ENCODE results near the gene CD82. TPM values are rescaled to one million over a fixed set of nuclear protein-coding genes. Genes with fewer than 3 reads are reported as not detected.

The CD82 gene
- polyA plus RNA-seq, 1 of the 3 experiments (the other 2 are of a cell fraction): 39.2 TPM

DNA sequence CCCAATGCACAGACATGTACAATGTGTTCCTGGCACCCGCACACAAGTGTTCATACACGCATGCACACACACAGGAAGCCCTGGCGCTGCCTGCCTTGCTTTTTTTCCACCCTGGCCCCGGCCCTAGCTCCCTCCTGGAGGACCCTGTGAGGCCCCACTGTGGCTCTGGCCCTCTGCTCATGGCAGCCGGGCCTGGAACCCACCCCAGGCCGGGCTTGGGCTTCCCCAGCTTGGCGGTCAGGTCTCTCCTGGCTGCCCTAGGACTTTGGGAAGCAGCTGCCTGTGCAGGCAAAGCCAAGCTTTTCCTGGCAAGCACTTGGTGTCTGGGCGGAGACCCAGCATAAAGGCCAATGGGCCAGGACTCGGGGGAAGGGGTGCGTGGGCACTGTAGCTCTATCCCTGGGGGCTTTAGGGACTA is 30.5 kb downstream of the CD82 start (continued):
- TF ChIP-seq, protein P1, sequence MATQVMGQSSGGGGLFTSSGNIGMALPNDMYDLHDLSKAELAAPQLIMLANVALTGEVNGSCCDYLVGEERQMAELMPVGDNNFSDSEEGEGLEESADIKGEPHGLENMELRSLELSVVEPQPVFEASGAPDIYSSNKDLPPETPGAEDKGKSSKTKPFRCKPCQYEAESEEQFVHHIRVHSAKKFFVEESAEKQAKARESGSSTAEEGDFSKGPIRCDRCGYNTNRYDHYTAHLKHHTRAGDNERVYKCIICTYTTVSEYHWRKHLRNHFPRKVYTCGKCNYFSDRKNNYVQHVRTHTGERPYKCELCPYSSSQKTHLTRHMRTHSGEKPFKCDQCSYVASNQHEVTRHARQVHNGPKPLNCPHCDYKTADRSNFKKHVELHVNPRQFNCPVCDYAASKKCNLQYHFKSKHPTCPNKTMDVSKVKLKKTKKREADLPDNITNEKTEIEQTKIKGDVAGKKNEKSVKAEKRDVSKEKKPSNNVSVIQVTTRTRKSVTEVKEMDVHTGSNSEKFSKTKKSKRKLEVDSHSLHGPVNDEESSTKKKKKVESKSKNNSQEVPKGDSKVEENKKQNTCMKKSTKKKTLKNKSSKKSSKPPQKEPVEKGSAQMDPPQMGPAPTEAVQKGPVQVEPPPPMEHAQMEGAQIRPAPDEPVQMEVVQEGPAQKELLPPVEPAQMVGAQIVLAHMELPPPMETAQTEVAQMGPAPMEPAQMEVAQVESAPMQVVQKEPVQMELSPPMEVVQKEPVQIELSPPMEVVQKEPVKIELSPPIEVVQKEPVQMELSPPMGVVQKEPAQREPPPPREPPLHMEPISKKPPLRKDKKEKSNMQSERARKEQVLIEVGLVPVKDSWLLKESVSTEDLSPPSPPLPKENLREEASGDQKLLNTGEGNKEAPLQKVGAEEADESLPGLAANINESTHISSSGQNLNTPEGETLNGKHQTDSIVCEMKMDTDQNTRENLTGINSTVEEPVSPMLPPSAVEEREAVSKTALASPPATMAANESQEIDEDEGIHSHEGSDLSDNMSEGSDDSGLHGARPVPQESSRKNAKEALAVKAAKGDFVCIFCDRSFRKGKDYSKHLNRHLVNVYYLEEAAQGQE (IDR thresholded peaks at IDR 0.05; ENCODE audit: low read depth, low read length): no peak
- TF ChIP-seq MXI1 (IDR thresholded peaks at IDR 0.05; ENCODE audit: low read depth, low read length) (no peak), NFIC (IDR thresholded peaks at IDR 0.05; ENCODE audit: borderline replicate concordance) (no peak)
- TF ChIP-seq, protein P2, sequence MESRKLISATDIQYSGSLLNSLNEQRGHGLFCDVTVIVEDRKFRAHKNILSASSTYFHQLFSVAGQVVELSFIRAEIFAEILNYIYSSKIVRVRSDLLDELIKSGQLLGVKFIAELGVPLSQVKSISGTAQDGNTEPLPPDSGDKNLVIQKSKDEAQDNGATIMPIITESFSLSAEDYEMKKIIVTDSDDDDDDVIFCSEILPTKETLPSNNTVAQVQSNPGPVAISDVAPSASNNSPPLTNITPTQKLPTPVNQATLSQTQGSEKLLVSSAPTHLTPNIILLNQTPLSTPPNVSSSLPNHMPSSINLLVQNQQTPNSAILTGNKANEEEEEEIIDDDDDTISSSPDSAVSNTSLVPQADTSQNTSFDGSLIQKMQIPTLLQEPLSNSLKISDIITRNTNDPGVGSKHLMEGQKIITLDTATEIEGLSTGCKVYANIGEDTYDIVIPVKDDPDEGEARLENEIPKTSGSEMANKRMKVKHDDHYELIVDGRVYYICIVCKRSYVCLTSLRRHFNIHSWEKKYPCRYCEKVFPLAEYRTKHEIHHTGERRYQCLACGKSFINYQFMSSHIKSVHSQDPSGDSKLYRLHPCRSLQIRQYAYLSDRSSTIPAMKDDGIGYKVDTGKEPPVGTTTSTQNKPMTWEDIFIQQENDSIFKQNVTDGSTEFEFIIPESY (IDR thresholded peaks at IDR 0.05; ENCODE audit: borderline replicate concordance, low read depth): no peak

DNA sequence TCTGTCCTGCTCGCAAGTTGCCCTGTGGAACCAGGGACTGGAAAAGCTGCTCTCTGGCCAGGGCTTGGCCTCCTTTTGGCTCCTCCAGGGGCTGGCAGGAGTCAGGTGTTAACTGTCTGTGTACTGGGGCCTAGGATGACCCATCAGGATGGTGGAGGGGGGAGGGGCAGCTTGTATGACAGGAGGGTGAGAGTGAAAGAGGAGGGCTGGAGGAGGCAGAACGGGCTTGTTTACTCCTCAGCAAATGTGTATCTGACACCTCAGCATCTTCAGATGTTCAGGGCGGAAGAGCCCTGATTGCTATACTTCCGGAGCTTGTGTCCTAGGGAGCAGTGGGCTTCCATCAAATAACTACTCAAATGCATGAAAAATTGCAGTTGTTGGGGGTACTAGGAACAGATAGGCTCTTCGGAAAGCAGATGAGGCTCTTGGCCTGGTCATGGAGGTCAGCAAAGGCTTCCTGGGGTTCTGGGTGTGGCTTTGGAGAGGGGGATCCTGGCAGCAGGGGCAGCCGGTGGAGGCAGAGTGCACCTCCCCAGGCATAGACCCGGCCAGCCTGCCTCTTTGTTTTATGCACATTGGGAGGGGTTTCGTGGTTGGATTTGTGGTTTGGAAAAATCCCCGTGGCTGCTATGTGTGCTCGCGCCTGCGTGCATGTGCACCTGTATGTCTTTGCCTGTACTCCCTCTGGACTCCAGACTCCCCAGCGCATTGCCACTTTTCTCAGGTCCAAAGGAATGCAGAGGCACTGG is 31.2 kb downstream of the CD82 start:
- DNase-seq: no peak
- Histone ChIP-seq H2AFZ (ENCODE audit: low read depth) (no peak overlapping the region), H3K79me2 (ENCODE audit: insufficient read depth) (no peaks in the 10 kb centered on the region), H3K4me3 (ENCODE audit: low read depth in 2 of 2, low read length in 1 of 2) (no peak overlapping the region), H3K36me3 (replicated peaks in 1 of 2; ENCODE audit: control insufficient read depth in 1 of 2, insufficient read depth in 2 of 2, low read length in 1 of 2) (no peaks in the 10 kb centered on the region), H4K20me1 (ENCODE audit: insufficient read depth) (no peaks in the 10 kb centered on the region), H3K9ac (no peak overlapping the region), H3K27me3 (ENCODE audit: insufficient read depth) (no peaks in the 10 kb centered on the region), H3K4me2 (no peak overlapping the region), H3F3A (replicated peaks; ENCODE audit: insufficient read depth) (no peaks in the 10 kb centered on the region), H3K9me3 (no peaks in the 10 kb centered on the region), H3K27ac (ENCODE audit: low read depth in 2 of 2, low read length in 1 of 2) (no peak overlapping the region; a peak in 1 of 4 replicates), H3K9me2 (no peaks in the 10 kb centered on the region), H3K4me1 (ENCODE audit: control insufficient read depth in 1 of 2, insufficient read depth in 2 of 2, low read depth in 1 of 2, low read length in 1 of 2) (peaks cover 0 to 33% of the 10 kb centered on the region in 2 experiments; a peak in 1 of 4 replicates)
- TF ChIP-seq NFIC (IDR thresholded peaks at IDR 0.05; ENCODE audit: borderline replicate concordance) (no peak), TCF12 (IDR thresholded peaks at IDR 0.05) (no peak)
- ChIA-PET CTCF (interaction anchor here (1.1 to 1.7 kb wide), 4 partner anchors 20 to 311 kb away, joined by 3 to 8 read pairs (median 4); no protein-coding TSS in a partner anchor), POLR2A (no interaction called here)
- 92% methylated on average over 11 of the region's 13 CpGs for WGBS (ENCODE audit: low lambda C conversion rate)

DNA sequence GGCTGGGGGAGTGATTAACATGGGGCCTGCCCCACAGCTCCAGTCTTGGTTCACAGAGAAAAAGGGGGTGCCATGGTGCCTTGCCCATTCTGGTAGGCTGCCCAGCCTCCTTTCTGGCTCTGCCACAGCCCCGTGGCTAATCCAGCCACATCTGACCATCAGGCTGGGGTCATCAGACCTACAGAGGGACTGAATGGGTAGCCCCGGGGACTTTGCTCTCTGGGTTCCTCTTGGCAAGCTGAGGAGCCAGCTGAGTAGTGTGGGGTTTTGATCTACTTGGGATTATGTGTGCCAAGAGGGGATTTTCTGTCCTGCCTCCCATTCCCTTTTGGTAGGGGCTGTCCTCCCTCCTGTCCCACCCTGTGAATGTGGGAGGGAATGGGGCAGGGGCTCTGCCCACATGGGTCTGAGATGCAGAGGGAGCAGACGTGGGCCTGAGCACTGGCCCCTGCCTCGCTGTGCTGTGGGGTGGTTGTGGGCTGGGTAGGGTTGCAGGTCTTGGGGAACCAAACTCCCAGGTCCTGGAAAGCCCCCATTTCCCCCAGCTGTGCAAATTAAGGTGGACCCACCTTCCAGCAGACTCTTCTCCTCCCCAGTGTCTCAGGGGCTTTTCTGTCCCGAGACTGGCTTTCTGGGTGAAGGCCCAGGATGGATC is 32.0 kb downstream of the CD82 start:
- Histone ChIP-seq H3K79me2 (ENCODE audit: insufficient read depth) (no peaks in the 10 kb centered on the region), H3K27ac (ENCODE audit: low read depth in 2 of 2, low read length in 1 of 2) (no peak overlapping the region), H3K27me3 (ENCODE audit: insufficient read depth) (no peaks in the 10 kb centered on the region), H3F3A (replicated peaks; ENCODE audit: insufficient read depth) (no peaks in the 10 kb centered on the region), H3K4me2 (no peak overlapping the region), H3K9ac (no peak overlapping the region), H3K36me3 (replicated peaks in 1 of 2; ENCODE audit: control insufficient read depth in 1 of 2, insufficient read depth in 2 of 2, low read length in 1 of 2) (no peaks in the 10 kb centered on the region), H3K9me2 (no peaks in the 10 kb centered on the region), H4K20me1 (ENCODE audit: insufficient read depth) (no peaks in the 10 kb centered on the region), H3K4me3 (ENCODE audit: low read depth in 2 of 2, low read length in 1 of 2) (no peak overlapping the region), H2AFZ (ENCODE audit: low read depth) (no peak overlapping the region), H3K9me3 (no peaks in the 10 kb centered on the region), H3K4me1 (ENCODE audit: control insufficient read depth in 1 of 2, insufficient read depth in 2 of 2, low read depth in 1 of 2, low read length in 1 of 2) (peaks cover 0 to 30% of the 10 kb centered on the region in 2 experiments; a peak in 1 of 4 replicates)
- WGBS (ENCODE audit: low lambda C conversion rate): 69% methylated on average over 2 of the region's 5 CpGs
- ChIA-PET CTCF (interaction anchor here (0.9 to 2.8 kb wide), 4 partner anchors 10 to 312 kb away, joined by 4 to 14 read pairs (median 7); no protein-coding TSS in a partner anchor), POLR2A (no interaction called here)
- DNase-seq: no peak
- TF ChIP-seq MEF2A (IDR thresholded peaks at IDR 0.05; ENCODE audit: borderline replicate concordance, low read depth) (no peak), MXI1 (IDR thresholded peaks at IDR 0.05; ENCODE audit: low read depth, low read length) (no peak), CHD2 (IDR thresholded peaks at IDR 0.05; ENCODE audit: low read length, partially characterized antibody) (no peak), FOXJ3 (CRISPR knock-in tag; IDR thresholded peaks at IDR 0.05) (no peak), GABPA (IDR thresholded peaks at IDR 0.05; ENCODE audit: low read depth) (no peak), RCOR1 (IDR thresholded peaks at IDR 0.05; ENCODE audit: low read length) (no peak), NRF1 (IDR thresholded peaks at IDR 0.05; ENCODE audit: low read depth, low read length) (no peak), EP300 (IDR thresholded peaks at IDR 0.05; ENCODE audit: borderline replicate concordance in 1 of 2, low read depth in 1 of 2, low read length in 1 of 2) (no peak)
- TF ChIP-seq, protein P3, sequence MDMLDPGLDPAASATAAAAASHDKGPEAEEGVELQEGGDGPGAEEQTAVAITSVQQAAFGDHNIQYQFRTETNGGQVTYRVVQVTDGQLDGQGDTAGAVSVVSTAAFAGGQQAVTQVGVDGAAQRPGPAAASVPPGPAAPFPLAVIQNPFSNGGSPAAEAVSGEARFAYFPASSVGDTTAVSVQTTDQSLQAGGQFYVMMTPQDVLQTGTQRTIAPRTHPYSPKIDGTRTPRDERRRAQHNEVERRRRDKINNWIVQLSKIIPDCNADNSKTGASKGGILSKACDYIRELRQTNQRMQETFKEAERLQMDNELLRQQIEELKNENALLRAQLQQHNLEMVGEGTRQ (IDR thresholded peaks at IDR 0.05; ENCODE audit: borderline replicate concordance, low read depth, low read length): no peak
- TF ChIP-seq, protein P4, sequence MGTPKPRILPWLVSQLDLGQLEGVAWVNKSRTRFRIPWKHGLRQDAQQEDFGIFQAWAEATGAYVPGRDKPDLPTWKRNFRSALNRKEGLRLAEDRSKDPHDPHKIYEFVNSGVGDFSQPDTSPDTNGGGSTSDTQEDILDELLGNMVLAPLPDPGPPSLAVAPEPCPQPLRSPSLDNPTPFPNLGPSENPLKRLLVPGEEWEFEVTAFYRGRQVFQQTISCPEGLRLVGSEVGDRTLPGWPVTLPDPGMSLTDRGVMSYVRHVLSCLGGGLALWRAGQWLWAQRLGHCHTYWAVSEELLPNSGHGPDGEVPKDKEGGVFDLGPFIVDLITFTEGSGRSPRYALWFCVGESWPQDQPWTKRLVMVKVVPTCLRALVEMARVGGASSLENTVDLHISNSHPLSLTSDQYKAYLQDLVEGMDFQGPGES (IDR thresholded peaks at IDR 0.05; ENCODE audit: low read depth, low read length): no peak
